Neutrophil (primary cell): Measurements from ENCODE around the gene LITAF.
A peak's percentile ranks its signal among the peaks of the same experiment; 100 is the strongest.
"Not testable (repeated sequence)": the region's sequence is repeated elsewhere in the genome, so short reads cannot be mapped to it uniquely, and the experiment has no call there.

ENCODE experiments used
- H3K27ac ChIP-seq: fragments of 200-600 bp; sonication (generic); 2 replicates; pipeline ENCODE4 v1.5.1; 2016; ENCODE audit warnings: mild to moderate bottlenecking, moderate library complexity
- H3K27me3 ChIP-seq: fragments of 200-600 bp; sonication (generic); 2 replicates; pipeline ENCODE4 v1.6.0; 2016; ENCODE audit warnings: mild to moderate bottlenecking
- H3K36me3 ChIP-seq: fragments of 200-600 bp; sonication (generic); 2 replicates; pipeline ENCODE4 v1.5.1; 2017
- H3K4me1 ChIP-seq, 2 experiments: fragments of 200-600 bp in 1 of 2; sonication (generic) in 1 of 2; 1 replicate in 1 of 2; 2 replicates in 1 of 2; pipeline versions ENCODE4 v1.5.1 to v1.6.1; 2013 to 2016; ENCODE audit warnings: low read depth in 1 of 2, low read length in 1 of 2, mild to moderate bottlenecking in 1 of 2, moderate library complexity in 1 of 2; ENCODE audit not compliant: control insufficient read depth in 1 of 2, insufficient read depth in 1 of 2
- H3K4me3 ChIP-seq, 2 experiments: fragments of 200-600 bp in 1 of 2; sonication (generic) in 1 of 2; 1 replicate in 1 of 2; 2 replicates in 1 of 2; pipeline ENCODE4 v1.5.1; 2013 to 2016; ENCODE audit warnings: low read depth in 1 of 2, low read length in 1 of 2, mild to moderate bottlenecking in 1 of 2, moderate library complexity in 1 of 2
- H3K9me3 ChIP-seq: fragments of 200-600 bp; sonication (generic); 2 replicates; pipeline ENCODE4 v1.5.1; 2016
- CTCF ChIP-seq: fragments of 200-600 bp; sonication (generic); IDR thresholded peaks from 2 replicates; pipeline ENCODE4 v1.5.1; 2016; ENCODE audit warnings: antibody characterized with exemption

The LITAF gene

GRCh38 chr16:11561856-11562255 is 24.9 kb downstream of the LITAF start:
- no peaks in the 10 kb centered on the region for H3K9me3 ChIP-seq
- peaks cover 52 to 89% of the 10 kb centered on the region in 2 experiments for H3K4me1 ChIP-seq
- H3K36me3 ChIP-seq, result peaks cover 94% of the 10 kb centered on the region
- H3K27ac ChIP-seq, result peak overlapping the region; percentile 70
- no peak overlapping the region for H3K4me3 ChIP-seq
- no peak for TF ChIP-seq CTCF
- H3K27me3 ChIP-seq, result no peaks in the 10 kb centered on the region

GRCh38 chr16:11561454-11561805 is 25.3 kb downstream of the LITAF start:
- Histone ChIP-seq H3K27me3 (no peaks in the 10 kb centered on the region), H3K27ac (peak overlapping the region; percentile 70), H3K9me3 (no peaks in the 10 kb centered on the region), H3K36me3 (peaks cover 94% of the 10 kb centered on the region), H3K4me3 (no peak overlapping the region), H3K4me1 (peaks cover 52 to 92% of the 10 kb centered on the region in 2 experiments)
- TF ChIP-seq CTCF, result no peak

GRCh38 chr16:11560701-11561453 is 25.8 kb downstream of the LITAF start:
- no peak overlapping the region for H3K4me3 ChIP-seq
- no peaks in the 10 kb centered on the region for H3K9me3 ChIP-seq
- peaks cover 52 to 91% of the 10 kb centered on the region in 2 experiments for H3K4me1 ChIP-seq
- H3K36me3 ChIP-seq, result peaks cover 94% of the 10 kb centered on the region
- peak overlapping the region; percentile 70 for H3K27ac ChIP-seq
- no peaks in the 10 kb centered on the region for H3K27me3 ChIP-seq
- TF ChIP-seq CTCF, result no peak

DNA sequence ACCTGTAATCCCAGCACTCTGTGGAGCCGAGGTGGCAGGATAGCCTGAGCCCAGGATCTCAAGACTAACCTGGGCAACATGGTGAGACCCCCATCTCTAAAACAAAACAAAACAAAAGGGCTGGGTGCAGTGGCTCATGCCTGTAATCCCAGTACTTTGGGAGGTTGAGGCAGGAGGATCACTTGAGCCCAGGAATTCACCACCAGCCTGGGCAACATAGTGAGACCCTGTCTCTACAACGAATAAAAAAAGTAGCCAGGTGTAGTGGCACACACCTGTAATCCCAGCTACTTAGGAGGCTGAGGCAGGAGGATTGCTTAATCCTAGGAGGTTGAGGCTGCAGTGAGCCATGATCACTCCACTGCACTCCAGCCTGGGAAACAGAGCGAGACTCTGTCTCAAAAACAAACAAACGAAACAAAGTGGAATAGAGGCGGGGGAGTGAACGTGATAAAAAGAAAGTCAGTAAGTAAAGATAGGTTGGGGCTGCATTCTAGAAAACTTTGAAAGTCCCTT is 28.4 kb downstream of the LITAF start:
- not testable (repeated sequence) for H3K9me3 ChIP-seq, H3K4me3 ChIP-seq, H3K27me3 ChIP-seq
- Histone ChIP-seq H3K36me3 (peaks cover 94% of the 10 kb centered on the region), H3K4me1 (peaks cover 37 to 81% of the 10 kb centered on the region in 2 experiments), H3K27ac (peak overlapping the region; percentile 70)

DNA sequence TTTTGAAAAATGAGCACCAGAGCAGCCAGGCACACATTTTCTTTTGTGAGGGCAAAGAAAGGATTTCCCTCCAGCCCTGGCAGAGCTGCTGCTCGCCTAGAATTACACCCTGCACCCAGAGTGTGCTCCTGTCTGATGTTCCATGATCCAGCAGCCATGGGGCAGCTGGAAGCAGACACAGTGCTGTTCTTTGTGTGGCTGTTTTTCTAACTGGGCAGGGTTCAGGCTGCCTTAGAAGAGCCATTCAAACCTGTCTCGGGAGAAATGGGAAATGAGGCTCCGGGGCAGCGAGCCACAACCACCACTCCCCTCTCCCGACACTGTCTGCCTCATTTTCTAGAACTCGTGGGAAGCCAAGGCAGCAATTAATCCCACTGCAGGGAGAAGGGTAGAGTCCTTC is 28.9 kb downstream of the LITAF start:
- Histone ChIP-seq H3K36me3 (peaks cover 96% of the 10 kb centered on the region), H3K27me3 (no peaks in the 10 kb centered on the region), H3K27ac (peak overlapping the region; percentile 70), H3K4me1 (peaks cover 37 to 83% of the 10 kb centered on the region in 2 experiments), H3K4me3 (no peak overlapping the region), H3K9me3 (no peaks in the 10 kb centered on the region)
- TF ChIP-seq CTCF, result no peak

- Histone ChIP-seq H3K4me3 (no peak overlapping the region), H3K4me1 (peaks cover 39 to 84% of the 10 kb centered on the region in 2 experiments), H3K9me3 (no peaks in the 10 kb centered on the region), H3K27ac (peak overlapping the region; percentile 70), H3K36me3 (peaks cover 98% of the 10 kb centered on the region), H3K27me3 (no peaks in the 10 kb centered on the region)
- no peak for TF ChIP-seq CTCF
Observed at GRCh38 chr16:11556945-11557720, 29.6 kb downstream of the LITAF start.
